Transverse colon (tissue), 4 donors: ENCODE data around the gene SLX4. TPM values are rescaled to one million over a fixed set of nuclear protein-coding genes. Genes with fewer than 3 reads are reported as not detected.

Source experiments
- DNase-seq: peaks from one replicate; pipeline ENCODE4 v3.0.0-alpha.2; 2019
- H3K27ac ChIP-seq, 4 donors: fragments of 200-600 bp; sonication (generic); 2 replicates each; pipeline ENCODE4 v1.5.1; 2016 to 2018; ENCODE audit warnings: inconsistent platforms in 4 of 4
- H3K27me3 ChIP-seq: fragments of 200-600 bp; sonication (generic); 2 replicates; pipeline ENCODE4 v1.5.1; 2017; ENCODE audit warnings: inconsistent platforms
- H3K36me3 ChIP-seq, 4 donors: fragments of 200-600 bp; sonication (generic); 2 replicates each; pipeline ENCODE4 v1.5.1; 2017 to 2019; ENCODE audit warnings: inconsistent platforms in 4 of 4
- H3K4me1 ChIP-seq, 4 donors: fragments of 200-600 bp; sonication (generic); 2 replicates each; pipeline ENCODE4 v1.5.1; 2017 to 2020; ENCODE audit warnings: inconsistent platforms in 4 of 4
- H3K4me3 ChIP-seq, 4 donors: fragments of 200-600 bp; sonication (generic); 1 replicate in 1 of 4; 2 replicates in 3 of 4; pipeline versions ENCODE4 v1.5.1 to v1.6.1; 2017 to 2019; ENCODE audit warnings: inconsistent platforms in 4 of 4
- H3K9me3 ChIP-seq, 2 donors: fragments of 200-600 bp; sonication (generic); 2 replicates each; pipeline ENCODE4 v1.5.1; 2017 to 2019; ENCODE audit warnings: inconsistent platforms in 2 of 2
- CTCF ChIP-seq, 5 experiments: fragments of 200-600 bp in 3 of 5; fragments of 450-650 bp in 2 of 5; sonication (generic) in 3 of 5; IDR thresholded peaks; 1 replicate in 2 of 5; 2 replicates in 3 of 5; pipeline ENCODE4 v1.5.1; 2016 to 2017; ENCODE audit warnings: antibody characterized with exemption in 5 of 5, inconsistent platforms in 3 of 5, mild to moderate bottlenecking in 2 of 5, moderate library complexity in 1 of 5
- EP300 ChIP-seq: sonication (generic); formaldehyde crosslinking; IDR thresholded peaks from one replicate; pipeline ENCODE4 v1.6.1; 2017; ENCODE audit warnings: antibody characterized with exemption, low read depth
- POLR2A ChIP-seq: fragments of 450-650 bp; IDR thresholded peaks from one replicate; pipeline ENCODE4 v1.6.1; 2016; ENCODE audit warnings: antibody characterized with exemption, mild to moderate bottlenecking, moderate library complexity
- POLR2AphosphoS5 ChIP-seq, 3 donors: sonication (generic); formaldehyde crosslinking; IDR thresholded peaks; one replicate each; pipeline ENCODE4 v1.6.1; 2016; ENCODE audit warnings: antibody characterized with exemption in 3 of 3
- WGBS, 2 donors: methylation state at CpG; one replicate each; pipeline ENCODE4 v1.1.5; 2018; ENCODE audit warnings: low coverage in 1 of 2; 5-methylcytosine and 5-hydroxymethylcytosine counted together
- in situ Hi-C, 4 donors: fragments of 200-750 bp; cut with MboI; loops; one replicate each; pipeline versions ENCODE4 v1.15.0 to v1.15.1; 2017; ENCODE audit warnings: low sequenced_read_pairs in 3 of 4, low pct_ligation_motif_present in 1 of 4, low pct_unique_long_range_greater_than_20kb in 1 of 4
- intact Hi-C: fragments of 100-400 bp; cut with DNase I; formaldehyde crosslinking; loops from one replicate; pipeline ENCODE4 v1.15.1; 2023; ENCODE audit warnings: low total_unique reads
- total RNA-seq, 4 donors: library from RNA; depleted of rRNA; stranded (reverse); fragments of >200 nt; gene quantifications; one replicate each; pipeline ENCODE4 v1.1.0, GENCODE V29; 2016

SLX4 gene
- total RNA-seq, 4 donors from 2014 or later, result 3.0 to 11.5 (median 4.9) TPM

GRCh38 chr16:3595110-3595486, 16.3 kb downstream of the SLX4 start:
- no peaks in the 10 kb centered on the region for H3K9me3 ChIP-seq
- no peaks in the 10 kb centered on the region for H3K4me1 ChIP-seq
- WGBS, 2 donors, result 89% methylated on average over 11 of the region's 11 CpGs; no CpG with 5 or more reads in 1 of the 2 donors
- intact Hi-C loops, result no loop called here
- H3K27ac ChIP-seq, result no peak overlapping the region
- H3K36me3 ChIP-seq, result no peaks in the 10 kb centered on the region
- TF ChIP-seq CTCF (IDR thresholded peaks at IDR 0.05), result no peak
- no peak for TF ChIP-seq EP300
- TF ChIP-seq POLR2AphosphoS5 (IDR thresholded peaks at IDR 0.05), result no peak
- TF ChIP-seq POLR2A, result no peak
- in situ Hi-C loops, result no loop called here
- no peak for DNase-seq
- H3K27me3 ChIP-seq, result no peaks in the 10 kb centered on the region
- H3K4me3 ChIP-seq, result no peak overlapping the region

GRCh38 chr16:3594316-3595109, 16.9 kb downstream of the SLX4 start:
- intact Hi-C loops, result no loop called here
- no peak for TF ChIP-seq POLR2AphosphoS5 (IDR thresholded peaks at IDR 0.05)
- no peak for TF ChIP-seq CTCF (IDR thresholded peaks at IDR 0.05)
- TF ChIP-seq EP300, result no peak
- no peak for TF ChIP-seq POLR2A
- no peaks in the 10 kb centered on the region for H3K36me3 ChIP-seq

GRCh38 chr16:3592559-3592958, 18.8 kb downstream of the SLX4 start:
- WGBS, 2 donors, result 88 to 93% methylated on average over 1 to 12 of the region's 12 CpGs
- Histone ChIP-seq H3K27ac (no peak overlapping the region), H3K4me1 (no peaks in the 10 kb centered on the region), H3K36me3 (no peaks in the 10 kb centered on the region), H3K4me3 (no peak overlapping the region), H3K27me3 (no peaks in the 10 kb centered on the region), H3K9me3 (no peaks in the 10 kb centered on the region)
- no peak for TF ChIP-seq POLR2A
- no peak for TF ChIP-seq EP300
- no peak for TF ChIP-seq POLR2AphosphoS5 (IDR thresholded peaks at IDR 0.05)
- no peak for TF ChIP-seq CTCF (IDR thresholded peaks at IDR 0.05)
- in situ Hi-C loops (no loop called here), intact Hi-C loops (no loop called here)
- DNase-seq, result no peak

More at GRCh38 chr16:3594316-3595109, 16.9 kb downstream of the SLX4 start:
- no peak overlapping the region for H3K4me3 ChIP-seq
- WGBS, 2 donors, result 94 to 100% methylated on average over 2 to 22 of the region's 22 CpGs
- in situ Hi-C loops, result no loop called here
- H3K9me3 ChIP-seq, result no peaks in the 10 kb centered on the region
- no peak for DNase-seq
- H3K27ac ChIP-seq, result no peak overlapping the region
- no peaks in the 10 kb centered on the region for H3K4me1 ChIP-seq
- H3K27me3 ChIP-seq, result no peaks in the 10 kb centered on the region

- in situ Hi-C loops (no loop called here), intact Hi-C loops (no loop called here)
- Histone ChIP-seq H3K27me3 (no peaks in the 10 kb centered on the region), H3K4me3 (no peak overlapping the region), H3K4me1 (no peaks in the 10 kb centered on the region), H3K27ac (no peak overlapping the region), H3K36me3 (no peaks in the 10 kb centered on the region), H3K9me3 (no peaks in the 10 kb centered on the region)
- DNase-seq, result no peak
- TF ChIP-seq POLR2AphosphoS5 (IDR thresholded peaks at IDR 0.05) (no peak), EP300 (no peak), POLR2A (no peak), CTCF (IDR thresholded peaks at IDR 0.05) (no peak)
- WGBS, 2 donors, result 95% methylated on average over 6 of the region's 6 CpGs; no CpG with 5 or more reads in 1 of the 2 donors
Observed at GRCh38 chr16:3591991-3592390, 19.4 kb downstream of the SLX4 start.
